Measurements from ENCODE around the gene DCAF11.

DCAF11 gene

GRCh38 chr14:24159777-24160498, 45.4 kb downstream of the DCAF11 start:
- TF ChIP-seq CTCF (IDR thresholded peaks at IDR 0.05; ENCODE audit: insufficient read depth, low read depth, low read length, missing control alignments): no peak
- no peak overlapping the region for H3K4me3 ChIP-seq (ENCODE audit: low read depth, low read length)
- DNase-seq (ENCODE audit: low read depth): no peak

GRCh38 chr14:24160499-24160849, 45.9 kb downstream of the DCAF11 start:
- H3K4me3 ChIP-seq (ENCODE audit: low read depth, low read length): peak overlapping the region; percentile 97
- no peak for DNase-seq (ENCODE audit: low read depth)
- no peak for TF ChIP-seq CTCF (IDR thresholded peaks at IDR 0.05; ENCODE audit: insufficient read depth, low read depth, low read length, missing control alignments)

- peak within 1 kb of the TSS; percentile 97 for H3K4me3 ChIP-seq (ENCODE audit: low read depth, low read length)
- TF ChIP-seq CTCF (IDR thresholded peaks at IDR 0.05; ENCODE audit: insufficient read depth, low read depth, low read length, missing control alignments): peak; percentile 92
- peak; percentile 98 for DNase-seq (ENCODE audit: low read depth)
Observed at GRCh38 chr14:24160850-24161804, 46.5 kb downstream of the DCAF11 start, which contains the start of gene IRF9. TSS of gene IRF9 (plus strand) at chr14:24161265. CDS start at chr14:24162145, 880 bp downstream.

- TF ChIP-seq CTCF (IDR thresholded peaks at IDR 0.05; ENCODE audit: insufficient read depth, low read depth, low read length, missing control alignments): no peak
- peak; percentile 42 for DNase-seq (ENCODE audit: low read depth)
- peak overlapping the region; percentile 97 for H3K4me3 ChIP-seq (ENCODE audit: low read depth, low read length)
Observed at GRCh38 chr14:24162093-24162492, 47.5 kb downstream of the DCAF11 start.

- no peak for DNase-seq (ENCODE audit: low read depth)
- no peak for TF ChIP-seq CTCF (IDR thresholded peaks at IDR 0.05; ENCODE audit: insufficient read depth, low read depth, low read length, missing control alignments)
- no peak overlapping the region for H3K4me3 ChIP-seq (ENCODE audit: low read depth, low read length)
Observed at GRCh38 chr14:24164518-24164991, 50.0 kb downstream of the DCAF11 start.

GRCh38 chr14:24165785-24166184, 51.2 kb downstream of the DCAF11 start:
- no peak for TF ChIP-seq CTCF (IDR thresholded peaks at IDR 0.05; ENCODE audit: insufficient read depth, low read depth, low read length, missing control alignments)
- H3K4me3 ChIP-seq (ENCODE audit: low read depth, low read length): no peak overlapping the region
- DNase-seq (ENCODE audit: low read depth): no peak
